ENCODE measurements around the gene RBBP6.
A peak's percentile ranks its signal among the peaks of the same experiment; 100 is the strongest.
"Not testable (repeated sequence)": the region's sequence is repeated elsewhere in the genome, so short reads cannot be mapped to it uniquely, and the experiment has no call there.

The RBBP6 gene

GRCh38 chr16:24539295-24539849 is at the start of gene RBBP6:
RBBP6 (plus strand) TSS chr16:24539566; CDS start chr16:24540627, 1,061 bp downstream.
- peak; percentile 78 to 91 (median 87) for DNase-seq (ENCODE audit: low read depth in 3 of 3, low spot score in 1 of 3)

DNA sequence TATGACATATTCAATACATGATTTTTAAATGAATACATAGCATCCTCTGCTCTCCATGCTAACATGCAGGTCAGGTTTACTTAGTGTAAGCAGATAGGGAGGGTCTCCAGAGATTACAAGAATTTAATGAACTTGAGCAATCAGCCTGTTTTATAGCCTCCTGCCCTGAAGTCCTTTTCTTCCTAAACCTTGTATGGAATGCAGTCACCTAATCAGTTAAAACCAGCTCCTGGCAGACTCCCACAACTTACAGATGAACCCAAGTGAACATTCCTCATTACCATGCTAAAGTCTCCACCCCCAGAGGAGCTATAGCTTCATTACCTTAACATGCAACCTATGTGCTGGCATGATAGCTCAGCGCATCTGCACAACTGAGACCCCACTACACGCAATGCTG is 48.5 kb upstream of the RBBP6 start:
- no peak for DNase-seq (ENCODE audit: low read depth in 3 of 3, low spot score in 1 of 3)

DNA sequence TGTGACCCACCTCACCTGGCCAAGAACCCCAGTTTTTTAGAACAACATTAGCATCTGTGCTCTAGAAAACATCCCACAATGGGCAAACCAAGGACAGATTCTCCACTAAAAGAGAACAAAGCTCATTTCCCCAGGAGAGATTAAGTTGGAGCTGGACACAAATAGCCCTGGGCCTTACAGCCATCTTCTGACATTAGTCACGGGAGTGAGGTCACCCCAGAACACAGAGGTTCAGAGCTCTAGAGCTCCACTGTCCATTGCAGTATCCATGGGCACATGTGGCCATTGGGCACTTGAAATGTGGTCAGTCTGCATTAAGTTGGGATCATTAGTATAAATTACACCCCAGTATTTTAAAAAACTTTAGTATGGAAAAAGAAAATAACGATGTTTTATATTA is 47.6 kb upstream of the RBBP6 start:
- DNase-seq (ENCODE audit: low read depth in 3 of 3, low spot score in 1 of 3): no peak

DNA sequence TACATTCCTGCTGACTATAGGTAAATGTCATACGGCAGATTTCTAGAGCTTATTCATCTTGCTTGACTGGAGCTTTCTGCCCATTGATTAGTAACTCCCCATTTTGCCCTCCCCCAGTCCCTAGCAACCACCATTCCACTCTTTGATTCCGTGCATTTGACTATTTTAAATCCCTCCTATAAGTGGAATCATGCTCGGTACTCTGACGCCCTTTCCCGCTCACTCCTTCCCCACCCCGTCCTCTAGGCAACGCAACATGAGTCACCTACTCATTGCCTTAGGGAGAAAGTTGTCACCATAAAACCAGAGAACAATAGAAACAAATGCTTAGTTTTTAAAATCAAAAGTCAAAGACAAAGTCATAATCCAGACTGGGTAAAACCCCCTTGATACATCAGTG is 45.5 kb upstream of the RBBP6 start:
- no peak for DNase-seq (ENCODE audit: low read depth in 3 of 3, low spot score in 1 of 3)

GRCh38 chr16:24495207-24495606 is 44.2 kb upstream of the RBBP6 start:
- not testable (repeated sequence) for DNase-seq (ENCODE audit: low read depth in 3 of 3, low spot score in 1 of 3)

DNA sequence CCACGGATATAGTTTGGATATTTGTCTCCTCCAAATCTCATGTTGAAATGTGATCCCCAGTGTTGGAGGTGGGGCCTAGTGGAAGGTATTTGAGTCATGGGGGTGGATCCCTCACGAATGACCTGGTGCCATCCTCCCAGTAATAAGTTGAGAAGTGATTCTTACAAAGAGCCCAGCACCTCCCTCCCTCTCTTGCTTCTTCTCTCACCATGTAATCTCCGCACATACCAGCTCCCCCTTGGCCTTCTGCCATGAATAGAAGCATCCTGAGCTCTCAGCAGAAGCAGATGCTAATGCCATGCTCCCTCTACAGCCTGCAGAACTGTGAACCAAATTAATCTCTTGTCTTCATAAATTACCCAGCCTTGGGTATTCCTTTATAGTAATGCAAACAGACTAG is 41.9 kb upstream of the RBBP6 start:
- DNase-seq (ENCODE audit: low read depth in 3 of 3, low spot score in 1 of 3): no peak

DNA sequence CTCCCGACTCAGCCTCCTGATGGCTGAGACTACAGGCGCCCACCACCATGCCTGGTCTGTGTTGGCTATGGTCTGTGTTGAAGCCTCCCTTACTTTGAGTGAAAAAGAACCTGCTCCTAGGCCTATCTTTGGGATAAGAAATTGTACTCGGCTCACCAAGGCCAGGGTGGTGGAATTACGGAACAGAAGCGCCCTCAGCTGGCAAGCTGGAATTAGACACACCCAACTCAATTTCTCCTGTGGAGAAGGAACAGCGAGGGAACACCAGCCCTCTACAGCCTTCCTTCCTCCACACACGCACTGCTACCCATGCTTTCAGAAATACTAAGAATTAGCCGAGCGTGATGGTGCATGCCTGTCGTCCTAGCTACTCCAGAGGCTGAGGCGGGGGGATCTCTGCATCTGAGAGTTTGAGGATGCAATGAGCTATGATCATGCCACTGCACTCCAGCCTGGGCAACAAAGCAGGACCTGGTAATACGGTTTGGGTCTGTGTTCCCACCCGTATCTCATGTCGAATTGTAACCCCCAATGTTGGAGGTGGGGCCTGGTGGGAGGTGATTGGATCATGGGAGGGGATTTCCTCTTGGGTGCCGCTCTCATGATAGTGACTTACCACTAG is 40.1 kb upstream of the RBBP6 start:
- DNase-seq (ENCODE audit: low read depth in 3 of 3, low spot score in 1 of 3): no peak

GRCh38 chr16:24504472-24505345 is 34.7 kb upstream of the RBBP6 start:
- DNase-seq (ENCODE audit: low read depth in 3 of 3, low spot score in 1 of 3): peak in 2 of 3 donors; percentile 13 to 18

DNA sequence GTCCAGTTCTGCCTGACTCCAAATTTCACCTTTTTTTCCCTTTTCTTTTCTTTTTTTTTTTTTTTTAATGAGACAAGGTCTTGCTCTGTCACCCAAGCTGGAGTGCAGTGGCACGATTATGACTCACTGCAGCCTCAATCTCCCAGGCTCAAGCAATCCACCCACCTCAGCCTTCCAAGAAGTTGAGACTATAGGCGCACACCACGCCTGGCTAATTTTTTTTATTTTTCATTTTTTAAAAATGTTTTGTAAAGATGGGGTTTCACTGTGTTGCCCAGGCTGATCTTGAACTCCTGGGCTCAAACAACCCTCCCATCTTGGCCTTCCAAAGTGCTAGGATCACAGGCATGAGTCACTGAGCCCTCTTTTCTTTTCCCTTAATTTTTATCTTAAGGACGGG is 33.4 kb upstream of the RBBP6 start:
- DNase-seq (ENCODE audit: low read depth in 3 of 3, low spot score in 1 of 3): no peak

GRCh38 chr16:24507959-24508480 is 31.3 kb upstream of the RBBP6 start:
- no peak for DNase-seq (ENCODE audit: low read depth in 3 of 3, low spot score in 1 of 3)

DNA sequence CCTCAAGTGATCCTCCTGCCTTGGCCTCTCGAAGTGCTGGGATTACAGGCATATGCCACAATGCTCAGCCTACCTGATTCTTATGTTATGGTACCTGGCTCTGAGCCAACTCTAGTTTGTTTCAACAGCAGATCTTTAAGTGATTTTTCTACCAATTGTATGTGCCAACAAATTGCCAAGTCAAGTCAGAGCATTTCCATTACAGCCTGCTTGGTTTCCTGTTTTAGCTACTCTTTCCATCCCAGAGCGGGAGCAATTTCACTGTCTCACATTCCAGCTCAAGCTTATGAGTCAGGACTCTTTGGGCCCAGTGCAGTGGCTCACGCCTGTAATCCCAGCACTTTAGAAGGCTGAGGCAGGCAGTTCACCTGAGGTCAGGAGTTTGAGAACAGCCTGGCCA is 30.8 kb upstream of the RBBP6 start:
- no peak for DNase-seq (ENCODE audit: low read depth in 3 of 3, low spot score in 1 of 3)

- DNase-seq (ENCODE audit: low read depth in 3 of 3, low spot score in 1 of 3): no peak
Measured at GRCh38 chr16:24509536-24509935, 29.8 kb upstream of the RBBP6 start.

GRCh38 chr16:24511174-24511573 is 28.2 kb upstream of the RBBP6 start:
- DNase-seq (ENCODE audit: low read depth in 3 of 3, low spot score in 1 of 3): no peak

- DNase-seq (ENCODE audit: low read depth in 3 of 3, low spot score in 1 of 3): no peak
Measured at GRCh38 chr16:24511792-24512191, 27.6 kb upstream of the RBBP6 start.

DNA sequence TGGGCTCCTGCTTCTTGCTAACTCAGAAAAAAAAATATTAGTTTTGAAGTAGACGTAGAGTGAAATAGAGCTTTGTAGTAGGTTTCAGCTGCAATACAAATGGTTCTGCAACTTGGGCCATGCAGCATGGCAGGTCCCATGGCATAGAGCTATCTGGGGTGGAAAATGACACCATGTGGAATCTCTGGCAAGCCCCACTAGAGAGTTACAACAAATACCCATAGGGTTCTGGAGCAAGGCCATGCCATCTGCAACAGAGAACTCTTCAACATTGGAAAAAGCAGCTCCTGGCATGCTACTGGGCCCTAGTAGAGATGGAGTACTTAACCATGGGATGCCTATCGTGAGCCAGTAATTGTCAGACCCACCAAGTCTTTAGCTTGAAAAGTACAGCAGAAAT is 25.3 kb upstream of the RBBP6 start:
- DNase-seq (ENCODE audit: low read depth in 3 of 3, low spot score in 1 of 3): no peak

- DNase-seq (ENCODE audit: low read depth in 3 of 3, low spot score in 1 of 3): no peak
Measured at GRCh38 chr16:24515186-24515585, 24.2 kb upstream of the RBBP6 start.

- peak; percentile 43 to 55 (median 52) for DNase-seq (ENCODE audit: low read depth in 3 of 3, low spot score in 1 of 3)
Measured at GRCh38 chr16:24516900-24517669, 22.3 kb upstream of the RBBP6 start.

GRCh38 chr16:24518498-24518897 is 20.9 kb upstream of the RBBP6 start:
- no peak for DNase-seq (ENCODE audit: low read depth in 3 of 3, low spot score in 1 of 3)

DNA sequence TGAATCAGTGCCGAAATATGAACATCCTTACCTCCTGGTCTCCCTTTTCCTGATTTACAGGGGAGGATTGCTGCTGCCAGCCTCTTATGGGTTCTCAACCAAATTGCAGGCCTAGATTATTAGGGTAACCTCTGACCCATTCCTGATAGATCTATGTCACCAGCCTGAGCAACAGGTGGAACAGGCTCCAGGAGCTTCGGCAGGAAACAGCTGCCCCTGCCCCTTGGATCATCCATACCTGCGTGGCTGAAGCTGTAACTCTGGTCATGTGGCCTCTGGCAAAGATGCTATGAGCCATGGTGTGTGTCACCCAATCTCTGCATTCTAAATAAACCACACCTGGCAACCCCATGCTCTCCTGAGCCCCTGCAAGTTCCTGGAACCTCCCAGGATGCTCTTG is 18.4 kb upstream of the RBBP6 start:
- DNase-seq (ENCODE audit: low read depth in 3 of 3, low spot score in 1 of 3): no peak

GRCh38 chr16:24522751-24523150 is 16.6 kb upstream of the RBBP6 start:
- DNase-seq (ENCODE audit: low read depth in 3 of 3, low spot score in 1 of 3): no peak

GRCh38 chr16:24523569-24523968 is 15.8 kb upstream of the RBBP6 start:
- DNase-seq (ENCODE audit: low read depth in 3 of 3, low spot score in 1 of 3): no peak

All from stimulated activated CD4-positive, alpha-beta T cell treated with anti-CD3 and anti-CD28 coated beads, TNF-alpha, amount 100 ng/mL, for 1 hour (primary cell).